ENCODE measurements around the gene SVOPL. TPM values are rescaled to one million over a fixed set of nuclear protein-coding genes. Genes with fewer than 3 reads are reported as not detected.

SVOPL gene
- total RNA-seq, 1 experiment from 2014 or later, result not detected

- intact Hi-C loops (cut with micrococcal nuclease; ENCODE audit: unreplicated experiment) (no loop called here), in situ Hi-C loops (cut with HindIII; ENCODE audit: low pct_unique_long_range_greater_than_20kb, low sequenced_read_pairs) (no loop called here)
- DNase-seq (ENCODE audit: low read depth, low spot score) (no peak), ATAC-seq (no peak)
- peaks cover 8% of the 10 kb centered on the region; the same call in 1 of the 2 replicates for H3K27me3 ChIP-seq (ENCODE audit: control insufficient read depth, insufficient read depth, low read length)
- CTCF ChIA-PET, result no interaction called here
- no peak overlapping the region for H3K4me3 ChIP-seq (ENCODE audit: low read depth in 2 of 2, low read length in 2 of 2)
- no peaks in the 10 kb centered on the region for H3K4me1 ChIP-seq (ENCODE audit: control insufficient read depth, insufficient read depth, low read length)
- no TSS peak for BruUV-seq (replicated peaks)
- no peaks in the 10 kb centered on the region for H3K9me3 ChIP-seq (ENCODE audit: control insufficient read depth, insufficient read depth, low read depth, low read length)
- TF ChIP-seq CTCF (IDR thresholded peaks at IDR 0.05) (no peak), TCF7L2 (IDR thresholded peaks at IDR 0.05; ENCODE audit: low read depth, low read length) (no peak), SIN3A (IDR thresholded peaks at IDR 0.05; ENCODE audit: borderline replicate concordance, insufficient read depth, low read depth, low read length) (no peak), POLR2AphosphoS5 (IDR thresholded peaks at IDR 0.05; ENCODE audit: low read depth, low read length) (no peak), REST (IDR thresholded peaks at IDR 0.05; ENCODE audit: insufficient read depth in 1 of 2, low read depth in 2 of 2, low read length in 1 of 2) (no peak)
- no peaks in the 10 kb centered on the region for H3K36me3 ChIP-seq (ENCODE audit: control insufficient read depth, insufficient read depth, low read length)
- POLR2A ChIA-PET, result interaction anchor here (0.6 kb wide), 1 partner anchor 36 kb away, joined by 3 read pairs; no protein-coding TSS in a partner anchor
- no peak overlapping the region for H3K27ac ChIP-seq (ENCODE audit: low read length)
These were observed 75.9 kb downstream of the SVOPL start for GRCh38 chr7:138625084-138625848.

GRCh38 chr7:138622841-138623240, 78.3 kb downstream of the SVOPL start:
- ATAC-seq (no peak), DNase-seq (ENCODE audit: low read depth, low spot score) (no peak)
- no TSS peak for BruUV-seq (replicated peaks)
- POLR2A ChIA-PET, result no interaction called here
- no peak overlapping the region for H3K27ac ChIP-seq (ENCODE audit: low read length)
- no peaks in the 10 kb centered on the region for H3K9me3 ChIP-seq (ENCODE audit: control insufficient read depth, insufficient read depth, low read depth, low read length)
- CTCF ChIA-PET, result no interaction called here
- intact Hi-C loops (cut with micrococcal nuclease; ENCODE audit: unreplicated experiment), result no loop called here
- H3K4me3 ChIP-seq (ENCODE audit: low read depth in 2 of 2, low read length in 2 of 2), result no peak overlapping the region
- no peak for TF ChIP-seq POLR2AphosphoS5 (IDR thresholded peaks at IDR 0.05; ENCODE audit: low read depth, low read length)
- TF ChIP-seq TCF7L2 (IDR thresholded peaks at IDR 0.05; ENCODE audit: low read depth, low read length), result no peak
- TF ChIP-seq CTCF (IDR thresholded peaks at IDR 0.05), result no peak
- no peak for TF ChIP-seq SIN3A (IDR thresholded peaks at IDR 0.05; ENCODE audit: borderline replicate concordance, insufficient read depth, low read depth, low read length)
- no peak for TF ChIP-seq REST (IDR thresholded peaks at IDR 0.05; ENCODE audit: insufficient read depth in 1 of 2, low read depth in 2 of 2, low read length in 1 of 2)
- peaks cover 6% of the 10 kb centered on the region; the same call in 1 of the 2 replicates for H3K27me3 ChIP-seq (ENCODE audit: control insufficient read depth, insufficient read depth, low read length)
- in situ Hi-C loops (cut with HindIII; ENCODE audit: low pct_unique_long_range_greater_than_20kb, low sequenced_read_pairs), result no loop called here
- no peaks in the 10 kb centered on the region for H3K36me3 ChIP-seq (ENCODE audit: control insufficient read depth, insufficient read depth, low read length)
- no peaks in the 10 kb centered on the region for H3K4me1 ChIP-seq (ENCODE audit: control insufficient read depth, insufficient read depth, low read length)
